Mucosa of rectum (tissue), 2 donors: ENCODE measurements around the gene FAM20C.

Experiments used
- H3K27ac ChIP-seq, 2 donors: one replicate each; pipeline ENCODE4 v1.7.0; 2013; ENCODE audit warnings: inconsistent platforms in 2 of 2, low read depth in 2 of 2, low read length in 2 of 2
- H3K27me3 ChIP-seq, 2 donors: one replicate each; pipeline ENCODE4 v1.7.0; 2013; ENCODE audit warnings: low read length in 2 of 2; ENCODE audit not compliant: control insufficient read depth in 2 of 2, insufficient read depth in 2 of 2
- H3K36me3 ChIP-seq, 2 donors: one replicate each; pipeline ENCODE4 v1.7.0; 2013; ENCODE audit warnings: low read length in 2 of 2; ENCODE audit not compliant: control insufficient read depth in 2 of 2, insufficient read depth in 2 of 2
- H3K4me1 ChIP-seq, 2 donors: one replicate each; pipeline ENCODE4 v1.7.0; 2013; ENCODE audit warnings: low read length in 2 of 2, mild to moderate bottlenecking in 1 of 2; ENCODE audit not compliant: control insufficient read depth in 2 of 2, insufficient read depth in 2 of 2
- H3K4me3 ChIP-seq, 2 donors: one replicate each; pipeline ENCODE4 v1.7.0; 2013; ENCODE audit warnings: low read length in 2 of 2
- H3K9ac ChIP-seq, 2 donors: one replicate each; pipeline ENCODE4 v1.7.0; 2013; ENCODE audit warnings: low read length in 2 of 2, low read depth in 1 of 2, mild to moderate bottlenecking in 1 of 2
- H3K9me3 ChIP-seq, 2 donors: one replicate each; pipeline ENCODE4 v1.7.0; 2013; ENCODE audit warnings: low read length in 2 of 2; ENCODE audit not compliant: control insufficient read depth in 2 of 2
- donor health status: healthy.
- donor health status: Normal muscosa, but diverticular disease.

FAM20C gene

DNA sequence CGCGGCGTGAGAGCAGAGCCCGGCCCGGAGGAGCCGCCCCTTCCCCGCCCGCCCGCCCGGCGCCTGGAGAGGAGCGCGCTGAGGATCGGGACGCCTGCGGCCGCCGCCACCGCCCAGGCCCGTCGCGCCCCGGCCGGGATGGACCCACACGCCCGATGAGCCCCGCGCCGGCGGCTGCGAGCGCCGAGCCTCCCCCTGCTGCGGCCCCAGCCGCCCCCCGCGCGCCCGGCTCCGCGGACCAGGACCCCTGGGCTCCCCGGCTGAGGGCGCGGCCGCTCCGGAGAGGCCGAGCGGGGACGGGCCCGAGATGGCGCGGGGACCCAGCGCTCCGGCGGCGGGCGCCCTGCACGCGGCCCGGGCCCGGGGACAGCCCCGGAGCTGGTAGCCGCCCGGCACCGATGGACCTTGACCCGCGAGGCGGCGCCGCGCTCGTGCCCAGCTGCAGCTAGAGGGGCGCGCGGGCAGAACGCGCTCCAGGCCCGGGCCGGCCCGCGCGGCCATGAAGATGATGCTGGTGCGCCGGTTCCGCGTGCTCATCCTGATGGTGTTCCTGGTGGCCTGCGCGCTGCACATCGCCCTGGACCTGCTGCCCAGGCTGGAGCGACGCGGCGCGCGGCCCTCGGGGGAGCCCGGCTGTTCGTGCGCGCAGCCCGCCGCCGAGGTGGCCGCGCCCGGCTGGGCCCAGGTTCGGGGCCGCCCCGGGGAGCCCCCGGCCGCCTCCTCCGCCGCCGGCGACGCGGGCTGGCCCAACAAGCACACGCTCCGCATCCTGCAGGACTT, 520 bp downstream of the FAM20C start:
- Histone ChIP-seq H3K27me3 (no peaks in the 10 kb centered on the region), H3K9ac (peak overlapping the region in 1 of 2 donors; percentile 54), H3K9me3 (no peaks in the 10 kb centered on the region), H3K36me3 (peaks cover 7 to 12% of the 10 kb centered on the region in 2 donors), H3K4me1 (peaks cover 11 to 15% of the 10 kb centered on the region in 2 donors), H3K4me3 (peak overlapping the region; percentile 54 to 60), H3K27ac (no peak overlapping the region)

DNA sequence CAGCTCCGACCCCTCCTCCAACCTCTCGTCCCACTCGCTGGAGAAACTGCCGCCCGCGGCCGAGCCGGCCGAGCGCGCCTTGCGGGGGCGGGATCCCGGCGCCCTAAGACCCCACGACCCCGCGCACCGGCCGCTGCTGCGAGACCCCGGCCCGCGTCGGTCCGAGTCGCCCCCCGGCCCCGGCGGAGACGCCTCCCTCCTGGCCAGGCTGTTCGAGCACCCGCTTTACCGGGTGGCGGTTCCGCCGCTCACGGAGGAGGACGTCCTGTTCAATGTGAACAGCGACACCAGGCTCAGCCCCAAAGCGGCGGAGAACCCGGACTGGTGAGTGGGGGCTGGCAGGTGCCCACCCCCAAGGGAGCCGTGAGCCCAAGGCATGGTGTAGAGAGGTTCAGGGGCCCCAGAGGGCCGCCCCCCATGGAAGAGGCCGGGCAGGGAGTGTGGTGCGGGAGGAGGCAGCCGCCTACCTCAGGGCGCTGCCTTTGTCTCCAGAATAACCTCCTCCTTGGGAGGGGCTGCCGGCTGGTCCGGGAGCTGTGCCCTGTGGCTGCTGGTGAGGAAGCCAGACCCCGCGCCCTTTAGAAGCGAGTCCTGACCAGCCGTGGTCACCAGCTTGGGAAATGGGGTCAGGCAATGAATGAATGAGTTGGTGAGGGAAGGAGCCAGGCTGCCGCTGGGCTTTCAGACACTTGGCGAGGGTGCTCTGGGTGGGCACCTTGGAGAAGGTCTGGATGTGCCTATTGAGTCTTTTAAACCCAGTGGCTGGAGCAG, 1.3 kb downstream of the FAM20C start:
- H3K27me3 ChIP-seq: no peaks in the 10 kb centered on the region
- peak overlapping the region in 1 of 2 donors; percentile 3 for H3K27ac ChIP-seq
- no peaks in the 10 kb centered on the region for H3K9me3 ChIP-seq
- peak overlapping the region; percentile 47 to 54 for H3K9ac ChIP-seq
- peaks cover 11 to 15% of the 10 kb centered on the region in 2 donors for H3K4me1 ChIP-seq
- H3K4me3 ChIP-seq: peak overlapping the region; percentile 54 to 60
- H3K36me3 ChIP-seq: peaks cover 12% of the 10 kb centered on the region in 2 donors

DNA sequence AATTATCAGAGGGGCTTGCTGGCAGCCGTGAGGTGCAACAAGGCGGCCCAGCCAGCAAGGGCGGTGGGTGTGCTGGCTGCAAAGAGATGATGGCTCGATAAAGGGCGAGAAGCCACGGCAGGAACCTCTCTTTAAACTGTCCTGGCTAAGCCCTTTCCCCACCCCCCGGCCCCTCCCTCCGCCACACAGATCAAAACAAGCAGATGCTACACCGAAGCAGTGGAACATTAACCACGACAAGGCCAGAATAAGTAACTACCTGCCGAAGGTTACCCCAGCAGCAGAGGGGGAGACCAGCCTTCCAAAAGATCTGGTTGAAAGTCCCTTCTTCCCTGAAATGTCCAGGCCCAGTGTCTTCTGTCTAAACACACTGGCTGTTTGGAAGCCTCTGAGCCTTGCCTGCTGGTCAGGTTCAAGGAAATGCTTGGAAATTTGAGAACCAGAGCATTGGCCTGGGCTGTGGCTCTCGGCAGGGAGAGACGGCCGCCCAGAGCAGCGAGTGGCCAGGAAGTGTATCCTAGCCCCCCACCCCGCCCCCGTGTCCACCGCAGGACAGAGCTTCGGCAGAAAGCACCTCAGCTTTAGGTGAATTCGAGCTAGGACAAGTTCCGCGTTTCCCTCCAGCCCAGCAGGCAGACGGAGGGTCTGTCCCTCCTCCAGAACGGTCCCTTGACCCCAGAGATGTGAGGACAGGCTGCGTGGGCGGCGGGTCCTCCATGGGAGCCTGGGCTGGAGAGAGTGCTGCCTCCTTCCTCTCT, 2.1 kb downstream of the FAM20C start:
- peaks cover 11 to 15% of the 10 kb centered on the region in 2 donors for H3K4me1 ChIP-seq

GRCh38 chr7:195010-195829, 2.8 kb downstream of the FAM20C start:
- no peak overlapping the region for H3K9ac ChIP-seq
- H3K27ac ChIP-seq: no peak overlapping the region
- H3K27me3 ChIP-seq: no peaks in the 10 kb centered on the region
- H3K4me3 ChIP-seq: peak overlapping the region; percentile 54 to 60
- no peaks in the 10 kb centered on the region for H3K9me3 ChIP-seq
- H3K36me3 ChIP-seq: peaks cover 12 to 17% of the 10 kb centered on the region in 2 donors
- H3K4me1 ChIP-seq: peaks cover 11 to 15% of the 10 kb centered on the region in 2 donors

More for the DNA sequence above, 2.1 kb downstream of the FAM20C start:
- H3K27ac ChIP-seq: peak overlapping the region in 1 of 2 donors; percentile 3
- H3K4me3 ChIP-seq: peak overlapping the region; percentile 54 to 60
- H3K27me3 ChIP-seq: no peaks in the 10 kb centered on the region
- H3K36me3 ChIP-seq: peaks cover 12 to 17% of the 10 kb centered on the region in 2 donors
- H3K9ac ChIP-seq: peak overlapping the region in 1 of 2 donors; percentile 47
- H3K9me3 ChIP-seq: no peaks in the 10 kb centered on the region

DNA sequence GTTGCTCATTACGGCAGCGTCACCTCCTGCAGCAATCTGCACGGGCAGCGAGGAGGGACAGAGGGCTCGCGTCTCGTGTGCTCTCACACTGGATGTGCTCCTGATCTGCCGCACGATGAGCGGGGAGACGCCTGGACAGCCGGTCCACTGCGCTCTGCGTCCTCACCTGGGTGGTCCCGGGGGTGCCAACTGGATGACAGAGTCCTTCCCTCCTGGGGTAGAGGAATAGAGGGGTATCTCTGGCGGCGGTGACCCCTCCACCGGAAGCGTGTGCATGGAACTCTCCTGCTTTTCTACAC, 3.4 kb downstream of the FAM20C start:
- Histone ChIP-seq H3K4me1 (peaks cover 11 to 15% of the 10 kb centered on the region in 2 donors), H3K36me3 (peaks cover 12 to 17% of the 10 kb centered on the region in 2 donors), H3K4me3 (no peak overlapping the region), H3K27ac (no peak overlapping the region), H3K27me3 (no peaks in the 10 kb centered on the region), H3K9me3 (no peaks in the 10 kb centered on the region), H3K9ac (no peak overlapping the region)

DNA sequence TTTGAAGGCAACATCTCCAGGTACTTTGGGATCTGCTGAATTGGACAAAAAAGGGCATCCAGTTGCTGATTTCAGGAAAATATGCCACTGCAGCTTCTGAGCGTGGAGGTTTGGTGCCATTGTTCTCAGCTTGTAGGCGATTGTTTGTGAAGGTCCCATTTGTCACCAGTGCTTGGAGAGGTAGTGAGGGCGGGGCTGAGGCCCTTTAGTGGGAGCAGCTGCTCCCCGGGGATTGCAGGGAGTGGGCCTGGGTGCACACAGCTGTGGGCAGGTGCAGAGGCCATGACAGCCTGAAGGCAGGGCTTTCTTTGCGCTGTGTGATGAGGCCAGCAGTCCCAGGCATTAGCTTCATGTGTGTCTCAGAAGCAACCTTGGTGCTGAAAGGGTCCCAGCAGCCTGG, 3.9 kb downstream of the FAM20C start:
- no peak overlapping the region for H3K27ac ChIP-seq
- no peaks in the 10 kb centered on the region for H3K9me3 ChIP-seq
- no peak overlapping the region for H3K4me3 ChIP-seq
- no peaks in the 10 kb centered on the region for H3K27me3 ChIP-seq
- peaks cover 11 to 12% of the 10 kb centered on the region in 2 donors for H3K4me1 ChIP-seq
- peaks cover 12 to 17% of the 10 kb centered on the region in 2 donors for H3K36me3 ChIP-seq
- no peak overlapping the region for H3K9ac ChIP-seq

GRCh38 chr7:196778-197321, 4.5 kb downstream of the FAM20C start:
- Histone ChIP-seq H3K9me3 (no peaks in the 10 kb centered on the region), H3K36me3 (peaks cover 12 to 17% of the 10 kb centered on the region in 2 donors), H3K4me3 (no peak overlapping the region), H3K27me3 (no peaks in the 10 kb centered on the region), H3K4me1 (peaks cover 8 to 10% of the 10 kb centered on the region in 2 donors), H3K27ac (no peak overlapping the region), H3K9ac (no peak overlapping the region)

DNA sequence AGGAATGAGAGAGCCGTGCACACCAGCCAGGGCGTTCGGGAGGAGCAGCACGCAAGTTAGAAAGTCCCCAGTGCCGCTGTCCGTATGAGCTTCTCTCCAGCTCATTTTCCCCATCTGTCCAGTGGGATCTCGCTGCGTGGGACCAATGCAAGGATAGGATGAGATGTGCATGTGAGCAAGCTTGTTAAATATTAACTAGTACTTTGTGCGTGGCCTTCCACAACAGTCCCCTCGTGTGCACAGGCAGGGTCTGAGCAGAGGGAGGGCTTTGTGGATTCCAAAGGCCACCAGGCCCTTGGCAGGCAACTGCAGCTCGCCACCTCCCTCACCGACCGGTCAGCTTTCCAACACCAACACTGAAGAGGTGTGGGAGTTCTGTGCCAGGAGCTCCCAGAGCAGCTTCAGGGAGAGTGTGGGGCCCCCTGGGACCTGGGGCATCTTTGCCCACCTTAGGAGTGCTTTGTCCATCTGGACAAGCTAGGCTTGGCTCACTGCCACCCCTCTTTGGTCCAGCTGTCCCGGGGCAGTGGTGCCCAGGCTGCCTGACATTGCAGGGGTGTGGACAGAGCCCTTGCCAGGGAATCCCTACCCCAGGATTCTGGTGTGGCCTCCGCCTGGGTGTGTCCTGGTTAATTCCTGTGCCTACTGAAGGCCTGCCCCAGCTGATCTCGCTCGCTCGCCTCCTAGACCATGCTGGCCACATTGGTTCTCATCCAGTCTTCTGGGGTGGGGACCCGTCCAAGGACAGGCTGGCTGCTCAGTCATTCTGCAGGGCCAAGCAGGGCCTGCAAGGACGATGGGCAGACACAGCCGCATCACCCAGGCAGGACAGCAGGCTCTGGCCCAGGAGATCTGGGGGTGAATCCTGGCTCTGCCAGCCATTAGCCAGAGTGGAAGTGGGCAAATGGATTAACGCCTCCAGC, 5.3 kb downstream of the FAM20C start:
- Histone ChIP-seq H3K9me3 (no peaks in the 10 kb centered on the region), H3K27me3 (no peaks in the 10 kb centered on the region), H3K36me3 (peaks cover 12 to 17% of the 10 kb centered on the region in 2 donors), H3K4me3 (no peak overlapping the region), H3K9ac (no peak overlapping the region), H3K27ac (no peak overlapping the region), H3K4me1 (peaks cover 8 to 10% of the 10 kb centered on the region in 2 donors)
